NB4 (cell line): ENCODE results near the gene KIF6.

Experiments used
- MYC ChIP-seq: IDR thresholded peaks from 2 replicates; pipeline ENCODE4 v1.6.1; 2011; ENCODE audit warnings: low read depth, low read length
- POLR2A ChIP-seq: IDR thresholded peaks from 2 replicates; pipeline ENCODE4 v1.6.1; 2011; ENCODE audit warnings: mild to moderate bottlenecking; ENCODE audit not compliant: insufficient read length; ENCODE audit errors: extremely low read depth
- TF ChIP-seq, protein P1 (sequence below): IDR thresholded peaks from one replicate; pipeline ENCODE4 v1.5.1; 2012; ENCODE audit warnings: low read depth, low read length

DNA sequence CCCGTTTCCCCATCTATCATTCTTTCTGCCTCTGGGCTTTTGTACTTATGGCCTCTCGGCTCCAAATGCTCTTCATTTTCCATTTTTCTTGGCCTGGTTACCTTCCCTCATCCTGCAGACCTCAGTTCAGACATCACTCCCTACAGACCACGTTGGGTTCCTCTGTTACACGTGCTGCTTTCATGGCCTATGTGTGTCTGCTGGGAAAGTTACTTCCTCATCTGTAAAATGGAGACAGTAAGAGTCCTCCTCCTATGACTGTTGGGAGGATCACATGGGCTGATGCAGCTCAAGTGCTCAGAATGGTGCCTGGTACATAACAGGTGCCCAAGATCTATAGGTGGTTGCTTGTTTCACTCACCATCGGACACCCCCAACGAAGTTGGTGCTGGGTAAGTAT lies 424.5 kb downstream of the KIF6 start:
- TF ChIP-seq, protein P1, sequence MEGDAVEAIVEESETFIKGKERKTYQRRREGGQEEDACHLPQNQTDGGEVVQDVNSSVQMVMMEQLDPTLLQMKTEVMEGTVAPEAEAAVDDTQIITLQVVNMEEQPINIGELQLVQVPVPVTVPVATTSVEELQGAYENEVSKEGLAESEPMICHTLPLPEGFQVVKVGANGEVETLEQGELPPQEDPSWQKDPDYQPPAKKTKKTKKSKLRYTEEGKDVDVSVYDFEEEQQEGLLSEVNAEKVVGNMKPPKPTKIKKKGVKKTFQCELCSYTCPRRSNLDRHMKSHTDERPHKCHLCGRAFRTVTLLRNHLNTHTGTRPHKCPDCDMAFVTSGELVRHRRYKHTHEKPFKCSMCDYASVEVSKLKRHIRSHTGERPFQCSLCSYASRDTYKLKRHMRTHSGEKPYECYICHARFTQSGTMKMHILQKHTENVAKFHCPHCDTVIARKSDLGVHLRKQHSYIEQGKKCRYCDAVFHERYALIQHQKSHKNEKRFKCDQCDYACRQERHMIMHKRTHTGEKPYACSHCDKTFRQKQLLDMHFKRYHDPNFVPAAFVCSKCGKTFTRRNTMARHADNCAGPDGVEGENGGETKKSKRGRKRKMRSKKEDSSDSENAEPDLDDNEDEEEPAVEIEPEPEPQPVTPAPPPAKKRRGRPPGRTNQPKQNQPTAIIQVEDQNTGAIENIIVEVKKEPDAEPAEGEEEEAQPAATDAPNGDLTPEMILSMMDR, result no peak
- TF ChIP-seq MYC (peak; percentile 88), POLR2A (no peak)
